Activated T-cell treated with anti-CD3 and anti-CD28 coated beads for 4 hours (primary cell): ENCODE results near the gene TRIP13.
A peak's percentile ranks its signal among the peaks of the same experiment; 100 is the strongest.
"Not testable (repeated sequence)": the region's sequence is repeated elsewhere in the genome, so short reads cannot be mapped to it uniquely, and the experiment has no call there.

Experiments used
- DNase-seq: peaks from one replicate; pipeline ENCODE4 v3.0.0-alpha.2; 2020

Gene TRIP13

DNA sequence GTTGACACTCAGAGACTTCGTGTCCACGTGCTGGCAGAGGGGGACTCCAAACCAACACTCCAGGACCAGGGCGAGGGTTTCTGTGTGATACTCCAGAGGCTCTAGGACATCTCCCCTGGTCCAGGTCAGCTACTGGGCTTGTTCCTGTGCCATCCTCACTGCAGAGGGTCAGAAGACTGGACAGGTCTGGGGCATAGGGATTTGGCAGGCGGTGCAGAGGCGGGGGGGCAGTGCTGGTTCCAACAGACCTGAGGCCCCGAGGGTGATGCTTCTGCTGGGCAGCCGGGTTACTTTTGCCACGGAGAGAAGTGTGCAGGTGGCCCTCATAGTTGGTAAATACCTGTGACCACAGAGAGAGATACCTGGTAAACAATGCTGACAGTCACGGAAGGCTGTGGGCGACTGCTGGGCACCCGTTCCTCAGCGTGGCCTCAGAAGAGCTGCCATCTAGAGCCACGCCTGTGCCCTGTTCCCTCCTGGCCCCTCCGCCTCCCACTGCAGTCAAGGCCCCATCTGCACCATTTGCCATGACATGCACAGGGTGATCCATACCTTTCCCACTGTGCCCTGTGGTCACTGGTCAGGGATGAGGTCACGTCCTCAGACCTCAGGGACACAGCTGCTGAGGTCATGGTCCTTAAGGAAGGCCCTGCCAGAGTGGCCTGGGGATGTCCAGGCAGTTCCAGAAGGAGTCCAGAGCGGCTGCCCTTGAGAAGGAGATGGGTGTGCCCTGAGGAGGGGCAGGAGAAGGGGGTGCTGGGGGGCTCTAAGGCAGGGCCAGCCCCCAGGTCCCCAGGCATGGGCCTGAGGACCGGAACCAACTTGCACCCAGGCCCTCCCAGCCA, 30.0 kb downstream of the TRIP13 start:
- DNase-seq = no peak

DNA sequence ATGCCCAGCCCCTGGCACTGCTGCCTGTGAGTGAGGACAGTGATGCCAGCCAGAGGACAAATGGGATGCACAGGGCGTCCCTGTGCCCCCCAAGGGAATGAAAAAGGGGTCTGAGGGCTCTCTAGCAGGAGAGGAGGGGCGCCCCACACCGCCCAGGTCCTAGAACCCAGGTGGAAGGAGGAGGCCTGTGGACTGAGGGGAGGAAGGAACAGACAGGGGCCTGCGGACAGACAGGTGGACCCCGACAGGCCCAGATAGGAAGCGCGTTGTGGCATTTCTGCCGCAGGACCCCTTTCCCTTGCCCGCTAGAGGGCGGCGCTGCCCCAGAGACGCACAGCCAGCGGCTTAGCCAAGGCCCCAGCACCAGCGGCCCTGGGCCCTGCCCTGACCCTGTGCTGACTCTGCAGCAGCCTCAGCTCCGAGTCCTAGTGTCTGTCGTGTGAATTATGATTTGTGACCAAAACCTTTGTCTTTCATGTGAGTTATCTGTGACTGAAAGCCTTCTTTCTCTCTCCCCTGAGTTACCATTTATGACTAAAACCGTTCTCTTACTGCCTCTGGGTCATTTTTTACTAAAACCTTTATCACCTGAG, 30.7 kb downstream of the TRIP13 start:
- peak; percentile 54 for DNase-seq

DNA sequence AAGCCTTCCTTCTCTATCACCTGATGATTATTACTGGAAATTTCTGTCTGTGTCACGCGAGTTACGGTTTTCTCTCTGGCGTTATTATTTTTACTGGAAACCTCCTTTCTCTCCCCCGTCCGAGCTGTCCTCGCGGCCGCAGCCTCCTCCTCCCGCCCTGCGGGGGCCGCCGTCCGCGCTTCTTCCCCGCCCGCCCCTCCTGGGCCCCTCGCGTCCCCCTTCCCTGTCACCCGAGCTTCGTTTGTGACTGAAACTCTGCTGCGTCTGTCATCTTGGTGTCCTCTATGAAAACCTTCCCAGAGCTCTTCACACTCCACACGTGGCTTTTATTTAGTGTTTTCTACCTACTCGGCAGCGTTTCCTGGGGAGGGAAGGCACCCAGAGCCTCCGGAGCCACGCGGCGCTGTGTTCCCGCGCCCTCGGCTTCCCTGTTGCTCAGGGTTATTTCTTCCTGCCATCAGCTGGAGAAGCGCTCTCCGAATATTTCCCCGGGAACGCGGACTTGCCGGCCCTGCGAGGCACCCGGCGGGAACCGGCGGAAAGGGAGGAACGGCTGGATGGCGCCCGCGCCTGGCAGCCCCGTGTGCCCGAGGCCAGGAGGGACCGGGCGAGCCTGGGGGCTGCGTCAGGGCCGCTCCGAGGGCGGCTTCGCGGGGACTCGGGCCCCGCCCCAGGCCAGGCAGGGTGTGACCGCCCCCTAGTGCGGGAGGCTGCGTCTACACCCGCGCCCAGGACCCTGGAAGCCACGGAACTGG, 33.9 kb downstream of the TRIP13 start:
- no peak for DNase-seq

DNA sequence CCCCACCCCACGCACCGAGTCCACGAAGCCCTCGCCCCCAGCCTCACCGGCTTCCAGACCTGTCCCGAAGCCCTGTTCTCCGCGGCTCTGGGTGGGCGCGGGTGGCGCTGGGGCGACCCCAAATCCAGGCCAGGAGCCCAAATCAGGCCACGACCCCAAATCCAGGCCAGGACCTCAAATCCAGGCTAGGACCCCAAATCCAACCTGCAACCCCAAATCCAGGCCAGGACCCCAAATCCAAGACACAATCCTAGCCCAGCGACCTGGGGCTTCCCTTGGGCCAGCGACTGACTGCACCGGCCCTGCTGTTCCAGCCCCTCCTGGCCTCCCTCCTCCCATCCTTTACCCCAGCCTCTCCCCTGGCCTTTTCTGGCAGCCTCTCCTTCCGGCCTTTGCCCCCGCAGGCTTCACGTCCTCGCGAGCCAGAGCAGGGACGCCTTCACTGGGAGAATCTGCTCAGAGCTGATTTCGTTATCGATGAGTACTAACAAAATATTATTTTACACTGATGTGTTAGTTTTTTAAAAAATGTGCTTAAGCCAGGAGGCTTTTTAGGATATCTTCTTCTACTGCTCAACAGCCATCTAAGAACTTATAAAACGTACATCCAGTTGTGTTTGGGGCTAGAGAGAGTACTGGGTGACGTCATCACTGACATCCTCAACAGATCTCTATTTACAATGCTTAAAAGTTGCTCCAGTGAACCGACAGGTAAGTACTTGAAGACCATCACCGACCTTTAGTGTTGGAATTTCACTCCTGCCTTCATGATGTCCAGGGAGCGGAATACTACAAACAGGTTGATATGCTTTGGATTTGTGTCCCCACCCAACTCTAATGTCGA, 34.7 kb downstream of the TRIP13 start:
- DNase-seq = no peak

DNA sequence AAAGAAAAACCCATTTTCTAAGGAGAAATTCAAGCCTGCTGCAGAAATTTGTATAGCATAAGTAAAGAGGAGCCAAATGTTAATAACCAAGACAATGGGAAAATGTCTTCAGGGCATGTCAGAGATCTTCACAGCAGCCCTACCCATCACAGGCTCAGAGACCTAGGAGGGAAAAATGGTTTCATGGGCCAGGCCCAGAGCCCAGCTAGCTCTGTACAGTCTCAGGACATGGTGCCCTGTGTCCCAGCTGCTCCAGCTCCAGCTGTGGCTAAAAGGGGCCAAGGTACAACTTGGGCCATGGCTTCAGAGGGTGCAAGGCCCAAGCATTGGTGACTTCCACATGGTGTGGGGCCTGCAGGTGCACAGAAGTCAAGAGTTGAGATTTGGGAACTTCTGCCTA, 36.5 kb downstream of the TRIP13 start:
- not testable (repeated sequence) for DNase-seq

DNA sequence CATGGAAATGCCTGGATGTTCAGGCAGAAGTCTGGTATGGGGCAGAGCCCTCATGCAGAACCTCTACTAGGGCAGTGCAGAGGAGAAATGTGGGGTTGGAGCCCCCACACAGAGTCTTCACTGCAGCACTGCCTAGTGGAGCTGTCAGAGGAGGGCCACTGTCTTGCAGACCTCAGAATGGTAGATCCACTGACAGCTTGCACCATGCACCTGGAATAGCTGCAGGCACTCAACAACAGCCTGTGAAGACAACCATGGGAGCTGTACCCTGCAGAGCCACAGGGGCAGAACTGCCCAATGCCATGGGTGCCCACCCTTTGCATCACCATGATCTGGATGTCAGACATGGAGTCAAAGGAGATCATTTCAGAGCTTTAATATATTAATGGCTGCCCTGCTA, 36.9 kb downstream of the TRIP13 start:
- DNase-seq = no peak

DNA sequence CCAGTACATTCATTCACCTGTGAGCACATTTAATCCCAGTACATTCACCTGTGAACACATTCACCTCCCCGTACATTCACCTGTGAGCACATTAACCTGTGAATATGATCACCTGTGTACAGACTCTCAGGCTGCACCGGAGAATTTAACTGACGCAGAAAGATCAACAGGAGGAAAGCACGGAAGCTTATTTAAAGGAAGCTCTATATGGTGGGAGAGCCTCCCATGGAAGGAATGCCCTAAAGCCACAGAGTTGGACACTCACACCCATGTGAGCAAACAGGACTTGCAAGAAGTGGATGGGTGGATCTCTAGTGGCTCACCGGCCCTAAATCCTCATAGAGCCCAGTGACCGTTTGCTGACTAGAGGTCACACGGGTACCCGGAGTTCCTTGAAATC, 38.2 kb downstream of the TRIP13 start:
- no peak for DNase-seq

DNA sequence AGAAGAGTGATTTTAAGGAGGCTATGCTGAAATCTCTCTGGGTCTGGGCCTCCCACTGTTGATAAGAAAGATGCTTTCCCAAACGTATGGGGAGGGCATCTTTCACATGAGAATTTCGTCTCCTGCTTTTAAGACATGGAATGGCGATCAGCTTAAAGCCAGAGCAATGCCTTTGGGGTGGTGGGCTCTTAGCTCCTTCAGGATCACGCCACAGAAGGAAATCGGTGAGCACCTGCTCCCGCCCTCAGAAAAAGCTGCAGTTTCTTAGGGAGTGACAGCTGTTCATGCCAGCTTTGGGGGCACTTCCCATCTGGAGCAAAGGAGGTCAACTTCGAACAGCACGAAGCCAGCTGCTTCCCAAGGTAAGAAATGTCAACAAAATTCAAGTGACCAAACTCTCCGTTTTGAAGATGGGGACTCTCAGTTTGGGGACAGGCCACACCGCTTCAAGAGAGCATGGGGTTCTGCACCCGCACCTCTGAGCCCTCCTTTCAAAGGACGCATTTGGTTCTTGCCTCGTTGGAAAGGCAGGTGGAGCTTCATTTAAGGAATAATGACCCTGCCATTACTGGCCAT, 39.0 kb downstream of the TRIP13 start:
- no peak for DNase-seq

DNA sequence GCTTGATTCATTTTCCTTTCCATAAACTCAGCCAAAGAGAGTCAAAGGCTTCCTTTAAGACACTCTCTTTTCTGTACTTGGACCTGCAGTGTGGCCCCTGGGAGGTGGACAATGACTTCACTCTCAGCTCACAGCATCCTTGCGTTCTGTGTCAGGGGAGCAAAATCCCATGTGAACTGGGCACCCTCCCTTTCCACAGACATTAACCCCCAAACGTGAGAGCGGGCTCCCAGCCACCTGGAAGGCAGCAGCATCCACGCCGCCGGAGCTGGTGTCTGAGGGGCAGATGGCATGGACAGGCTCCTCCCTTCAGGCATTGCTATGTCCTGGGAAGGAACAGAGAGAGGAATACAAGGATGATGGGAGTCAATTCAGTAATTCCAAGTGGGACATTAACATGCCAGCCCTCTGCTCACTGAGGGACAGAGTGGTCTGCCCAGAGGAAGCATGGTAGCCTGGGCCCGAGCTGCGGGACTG, 39.5 kb downstream of the TRIP13 start:
- DNase-seq = no peak

DNA sequence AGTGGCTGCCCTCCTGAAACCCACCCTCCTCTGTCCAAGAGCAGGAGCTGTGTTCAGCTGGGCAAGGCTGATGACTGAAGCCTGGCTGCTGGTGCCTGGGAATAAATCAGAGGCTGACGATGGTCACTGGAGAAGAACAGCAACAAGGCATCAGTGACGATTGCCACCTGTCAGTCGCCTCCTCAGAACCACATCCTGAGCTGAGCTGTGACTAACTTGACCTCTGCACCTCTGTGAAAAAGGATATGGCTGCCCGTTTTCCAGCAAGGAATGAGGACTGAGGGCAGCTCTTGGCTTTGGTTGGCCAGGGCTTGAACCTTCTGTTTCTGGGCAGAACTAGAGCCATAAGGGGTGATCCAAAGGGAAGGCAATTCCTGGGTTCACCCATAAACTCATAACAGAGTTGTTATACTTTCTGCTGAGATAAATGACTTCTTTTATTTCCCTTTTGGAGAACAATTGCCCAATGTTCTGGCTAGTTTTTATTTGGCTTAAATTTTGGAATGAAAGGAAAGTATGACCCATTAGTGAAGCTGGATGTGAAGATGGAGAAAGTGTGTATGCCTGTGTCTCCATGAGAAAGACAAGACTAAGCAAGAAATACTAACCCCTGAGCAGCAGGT, 40.1 kb downstream of the TRIP13 start:
- DNase-seq = no peak

DNA sequence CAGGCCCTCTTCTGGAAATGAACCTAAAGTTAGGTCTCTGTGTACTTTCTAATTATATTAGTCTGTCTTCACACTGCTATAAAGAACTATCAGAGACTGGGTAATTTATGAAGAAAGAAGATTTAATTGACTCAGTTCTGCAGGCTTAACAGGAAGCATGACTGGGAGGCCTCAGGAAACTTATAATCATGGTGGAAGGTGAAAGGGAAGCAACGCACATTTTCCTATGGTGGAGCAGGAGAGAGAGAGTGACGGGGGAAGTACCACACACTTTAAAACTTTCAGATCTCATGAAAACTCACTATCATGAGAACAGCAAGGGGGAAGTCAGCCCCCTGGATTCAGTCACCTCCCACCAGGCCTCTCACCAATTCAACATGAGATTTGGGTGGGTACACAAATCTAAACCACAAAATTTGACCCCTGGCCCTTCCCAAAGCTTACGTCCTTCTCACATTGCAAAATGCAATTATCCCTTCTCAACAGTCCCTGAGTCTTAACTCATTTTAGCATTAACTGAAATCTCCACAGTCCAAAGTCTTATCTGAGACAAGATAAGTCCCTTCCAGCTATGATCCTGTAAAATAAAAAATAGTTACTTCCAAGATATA, 40.7 kb downstream of the TRIP13 start:
- DNase-seq = no peak

DNA sequence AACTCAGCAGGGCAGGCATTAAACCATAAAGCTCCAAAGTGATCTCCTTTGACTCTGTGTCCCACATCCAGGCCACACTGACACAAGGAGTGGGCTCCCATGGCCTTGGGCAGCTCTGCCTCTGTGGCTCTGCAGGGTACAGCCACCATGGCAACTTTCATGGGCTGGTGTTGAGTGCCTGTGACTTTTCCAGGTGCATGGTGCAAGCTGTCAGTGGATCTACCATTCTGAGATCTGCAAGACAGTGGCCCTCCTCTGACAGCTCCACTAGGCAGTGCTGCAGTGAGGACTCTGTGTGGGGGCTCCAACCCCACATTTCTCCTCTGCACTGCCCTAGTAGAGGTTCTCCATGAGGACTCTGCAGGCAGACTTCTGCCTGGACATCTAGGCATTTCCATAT, 41.3 kb downstream of the TRIP13 start:
- DNase-seq = not testable (repeated sequence)

DNA sequence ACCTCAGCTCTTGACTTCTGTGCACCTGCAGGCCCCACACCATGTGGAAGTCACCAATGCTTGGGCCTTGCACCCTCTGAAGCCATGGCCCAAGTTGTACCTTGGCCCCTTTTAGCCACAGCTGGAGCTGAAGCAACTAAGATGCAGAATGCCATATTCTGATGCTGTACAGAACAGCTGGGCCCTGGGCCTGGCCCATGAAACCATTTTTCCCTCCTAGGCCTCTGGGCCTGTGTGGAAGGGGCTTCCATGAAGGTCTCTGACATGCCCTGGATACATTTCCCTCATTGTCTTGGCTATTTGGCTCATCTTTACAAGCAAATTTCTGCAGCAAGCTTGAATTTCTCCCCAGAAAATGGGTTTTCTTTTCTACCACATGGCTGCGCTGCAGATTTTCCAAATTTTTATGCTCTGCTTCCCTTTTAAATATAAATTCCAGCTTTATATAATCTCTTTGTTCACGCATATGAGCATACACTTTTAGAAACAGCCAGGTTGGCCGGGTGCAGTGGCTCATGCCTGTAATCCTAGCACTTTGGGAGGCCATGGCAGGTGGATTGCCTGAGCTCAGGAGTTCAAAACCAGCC, 41.8 kb downstream of the TRIP13 start:
- not testable (repeated sequence) for DNase-seq

DNA sequence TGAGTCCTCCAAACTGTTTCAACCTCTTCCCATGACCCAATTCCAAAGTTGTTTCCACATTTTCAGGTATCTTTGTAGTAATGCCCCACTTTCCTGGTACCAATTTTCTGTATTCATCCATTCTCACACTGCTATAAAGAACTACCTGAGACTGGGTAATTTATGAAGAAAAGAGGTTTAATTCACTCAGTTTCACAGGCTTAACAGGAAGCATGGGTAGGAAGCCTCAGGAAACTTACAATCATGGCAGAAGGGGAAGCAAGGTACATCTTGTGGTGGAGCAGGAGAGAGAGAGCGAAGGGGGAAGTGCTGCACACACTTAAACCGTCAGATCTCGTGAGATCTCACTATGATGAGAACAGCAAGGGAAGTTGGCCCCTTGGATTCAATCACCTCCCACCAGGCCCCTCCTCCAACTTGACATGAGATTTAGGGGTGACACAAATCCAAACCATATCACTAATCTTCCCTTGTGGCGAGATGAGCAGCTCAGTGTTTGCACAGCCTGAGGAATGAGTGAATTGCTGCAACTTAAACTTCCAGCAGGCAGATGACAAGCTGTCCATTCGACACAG, 42.9 kb downstream of the TRIP13 start:
- DNase-seq = no peak

DNA sequence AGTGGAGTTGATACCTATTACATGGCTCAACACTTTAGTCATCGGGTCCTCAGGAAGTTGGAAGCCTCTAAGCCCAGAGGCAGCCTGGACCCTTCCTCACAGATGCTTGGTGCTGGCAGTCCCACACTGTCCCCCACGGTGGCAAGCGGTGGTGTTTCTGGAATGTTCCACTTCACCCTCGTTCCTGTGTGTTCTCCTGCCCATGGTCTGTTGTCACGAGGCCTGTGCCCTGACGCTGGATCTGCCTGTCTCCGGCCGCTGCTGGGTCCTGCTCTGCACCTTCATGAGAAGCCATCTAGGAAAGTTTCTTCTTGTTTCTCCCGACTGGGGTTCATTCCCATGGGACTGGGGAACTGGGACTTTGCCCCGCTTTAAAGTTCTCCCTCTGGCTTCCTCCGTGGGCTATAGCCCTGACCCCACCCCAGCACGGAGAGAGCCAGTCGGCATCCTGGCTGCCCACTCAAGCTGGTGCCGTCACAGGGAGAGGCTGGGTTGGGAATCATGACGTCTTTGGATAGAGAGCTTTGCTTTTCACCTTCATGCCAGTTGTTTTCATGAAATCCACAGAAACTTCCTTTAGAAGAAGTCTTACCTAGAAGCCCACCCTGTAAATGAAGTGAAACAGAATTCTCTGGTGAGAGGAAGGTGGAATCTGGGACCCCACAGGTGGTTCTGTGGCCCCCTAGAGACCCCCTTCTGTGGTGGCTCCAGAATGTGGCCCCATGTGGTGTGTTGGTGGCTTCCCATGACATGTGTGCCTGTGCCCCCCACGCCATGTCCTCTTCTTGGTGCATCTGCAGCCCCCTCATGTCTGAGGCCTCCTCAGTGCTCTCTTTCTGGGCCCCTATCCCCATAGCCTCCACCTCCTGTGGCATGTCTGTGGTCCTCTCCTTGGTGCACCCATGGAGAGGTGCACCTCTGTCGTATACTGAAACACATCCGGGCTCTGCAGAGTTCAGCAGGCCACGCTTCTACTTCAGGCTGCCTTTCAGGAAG, 43.8 kb downstream of the TRIP13 start:
- no peak for DNase-seq

DNA sequence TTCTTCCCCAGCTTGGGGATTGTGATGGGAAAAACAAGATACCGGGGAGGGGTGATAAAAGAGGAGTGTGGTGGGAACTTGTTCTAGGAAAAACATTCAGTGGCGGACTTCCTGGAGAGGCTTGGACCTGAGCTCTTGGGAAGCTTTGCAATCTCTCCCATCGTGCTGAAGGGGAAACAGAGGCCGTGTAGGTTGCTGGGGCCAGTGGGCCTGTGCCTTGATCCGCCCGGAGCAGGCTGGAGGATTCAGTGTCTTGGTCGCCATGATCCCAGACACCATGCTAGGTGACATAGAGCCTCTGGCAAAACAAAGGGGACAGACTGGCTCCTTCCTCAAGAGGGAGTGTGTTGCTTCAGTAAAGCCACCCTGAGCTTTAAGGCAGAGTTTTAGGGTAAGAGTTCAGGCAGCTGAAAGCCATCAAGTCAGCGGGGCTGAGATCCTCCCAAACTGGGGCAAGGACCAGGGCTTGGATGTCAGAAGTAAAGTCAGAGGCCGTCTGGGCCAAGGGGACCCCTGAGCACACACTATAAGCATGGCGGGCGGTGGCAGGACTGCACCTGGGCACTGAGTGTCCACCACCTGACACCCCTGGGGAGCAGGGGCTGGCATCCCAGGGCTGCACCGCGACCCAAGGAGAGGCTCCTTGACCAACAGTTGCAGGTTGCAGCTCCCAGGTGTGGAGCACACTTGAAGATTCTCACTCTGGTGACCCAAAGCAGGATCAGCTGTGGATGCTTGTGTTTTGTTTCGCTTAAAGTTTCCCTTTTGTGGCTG, 44.7 kb downstream of the TRIP13 start:
- DNase-seq = no peak

DNA sequence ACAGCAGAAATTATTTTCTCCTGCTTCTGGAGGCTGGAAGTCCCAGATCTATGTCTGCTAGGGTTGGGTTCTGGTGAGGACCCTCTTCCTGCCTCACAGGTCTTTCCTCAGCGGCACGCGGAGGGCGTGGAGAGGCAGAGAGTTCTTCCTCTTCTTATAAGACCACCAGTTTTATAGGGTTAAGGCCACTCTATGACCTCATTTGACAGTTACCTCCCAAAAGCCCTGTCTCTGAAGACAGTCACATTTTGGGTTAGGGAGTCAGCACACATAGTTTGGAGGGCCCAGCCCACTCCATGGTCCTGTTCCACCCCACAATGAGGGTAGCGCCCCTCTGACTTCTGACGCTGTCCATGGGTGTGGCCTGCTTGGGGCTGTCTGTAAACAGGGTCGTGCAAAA, 46.7 kb downstream of the TRIP13 start:
- no peak for DNase-seq

DNA sequence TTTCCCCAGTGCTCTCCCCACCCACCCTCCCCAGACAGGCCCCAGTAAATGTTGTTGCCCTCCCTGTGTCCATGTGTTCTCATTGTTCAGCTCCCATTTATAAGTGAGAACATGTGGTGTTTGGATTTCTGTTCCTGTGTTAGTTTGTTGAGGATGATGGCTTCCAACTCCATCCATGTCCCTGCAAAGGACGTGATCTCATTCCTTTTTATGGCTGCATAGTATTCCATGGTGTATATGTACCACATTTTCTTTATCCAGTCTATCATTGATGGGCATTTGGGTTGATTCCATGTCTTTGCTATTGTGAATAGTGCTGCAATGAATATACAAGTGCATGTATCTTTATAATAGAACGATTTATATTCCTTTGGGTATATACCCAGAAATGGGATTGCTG, 48.1 kb downstream of the TRIP13 start:
- DNase-seq = not testable (repeated sequence)
